GM12878 (cell line): Measurements from ENCODE around the gene STK26. TPM values are rescaled to one million over a fixed set of nuclear protein-coding genes. Genes with fewer than 3 reads are reported as not detected.

Experiments used
- ATAC-seq: fragments of 200-7000 bp; cut with Tn5 transposase; 3 replicates; pipeline ENCODE4 v1.9.1; 2020; ENCODE audit warnings: mild to moderate bottlenecking, moderate library complexity
- BruUV-seq: library from RNA; stranded (reverse); fragments of 400-500 nt; replicated peaks from 2 replicates; lab custom pipeline; 2021; lab: Mats Ljungman, UMichigan
- CTCF ChIA-PET: fragments of 300-600 bp; sonication (Branson Sonifier 250); formaldehyde crosslinking; extraction: SDS; loops from one replicate; lab custom pipeline; 2021; ENCODE audit warnings: inconsistent platforms; lab: Yijun Ruan, JAX
- POLR2A ChIA-PET: fragments of 350-600 bp; formaldehyde crosslinking; extraction: SDS; loops from one replicate; lab custom pipeline; 2021; ENCODE audit warnings: inconsistent platforms; lab: Charles Lee
- RAD21 ChIA-PET: fragments of 300-600 bp; sonication (Branson Sonifier 250); formaldehyde crosslinking; loops from one replicate; lab custom pipeline; 2023; ENCODE audit warnings: antibody characterized with exemption; ENCODE audit not compliant: unreplicated experiment; lab: Charles Lee
- SMC1A ChIA-PET: fragments of 300-600 bp; sonication (Branson Sonifier 250); formaldehyde crosslinking; loops from one replicate; lab custom pipeline; 2023; ENCODE audit not compliant: unreplicated experiment, uncharacterized antibody; lab: Charles Lee
- DNase-seq: peaks from one replicate; pipeline ENCODE4 v3.0.0-alpha.2; 2011; ENCODE audit warnings: low read depth, low spot score
- FAIRE-seq: peaks from 3 replicates; lab custom pipeline; 2011; peaks lifted over from hg19 to GRCh38; lab: Jason Lieb, UNC
- H2AFZ ChIP-seq: 2 replicates; pipeline ENCODE4 v1.6.0; 2011; ENCODE audit warnings: low read depth, low read length, control low read depth; ENCODE audit not compliant: control insufficient read depth
- H3K27ac ChIP-seq: 2 replicates; pipeline ENCODE4 v1.5.1; 2011; ENCODE audit warnings: control low read depth; ENCODE audit not compliant: control insufficient read depth, insufficient read depth
- H3K27me3 ChIP-seq, 2 experiments: replicated peaks in 1 of 2; 2 replicates each; pipeline versions ENCODE4 v1.6.0 to v1.6.1; 2011; ENCODE audit warnings: low read length in 1 of 2; ENCODE audit not compliant: control insufficient read depth in 2 of 2, insufficient read depth in 2 of 2
- H3K36me3 ChIP-seq, 2 experiments: 2 replicates each; pipeline ENCODE4 v1.5.1; 2011; ENCODE audit warnings: low read length in 1 of 2; ENCODE audit not compliant: control insufficient read depth in 2 of 2, insufficient read depth in 2 of 2
- H3K4me1 ChIP-seq: 2 replicates; pipeline ENCODE4 v1.6.1; 2011; ENCODE audit warnings: mild to moderate bottlenecking, low read length, moderate library complexity, mixed read lengths; ENCODE audit not compliant: control insufficient read depth, insufficient read depth
- H3K4me2 ChIP-seq: 2 replicates; pipeline ENCODE4 v1.6.0; 2011; ENCODE audit warnings: control low read depth; ENCODE audit not compliant: control insufficient read depth, insufficient read depth
- H3K4me3 ChIP-seq: fragments of 200-600 bp; sonication (generic); 2 replicates; pipeline ENCODE4 v1.5.1; 2016
- H3K79me2 ChIP-seq: 2 replicates; pipeline ENCODE4 v1.6.0; 2011; ENCODE audit warnings: low read length; ENCODE audit not compliant: control insufficient read depth, insufficient read depth
- H3K9ac ChIP-seq: 2 replicates; pipeline ENCODE4 v1.8.0; 2011; ENCODE audit warnings: low read length, control low read depth, mixed read lengths; ENCODE audit not compliant: control insufficient read depth, insufficient read depth
- H3K9me3 ChIP-seq: replicated peaks from 3 replicates; pipeline ENCODE4 v1.5.1; 2011; ENCODE audit warnings: mild to moderate bottlenecking, low read length; ENCODE audit not compliant: control insufficient read depth, insufficient read depth
- H4K20me1 ChIP-seq: 2 replicates; pipeline ENCODE4 v1.6.0; 2011; ENCODE audit not compliant: control insufficient read depth, insufficient read depth
- ATF7 ChIP-seq: fragments of 450-650 bp; IDR thresholded peaks from 2 replicates; pipeline ENCODE4 v1.6.1; 2016; ENCODE audit warnings: low read depth, mild to moderate bottlenecking
- BMI1 ChIP-seq: fragments of 450-650 bp; IDR thresholded peaks from 2 replicates; pipeline ENCODE4 v1.6.1; 2016; ENCODE audit warnings: mild to moderate bottlenecking, moderate library complexity, borderline replicate concordance
- DPF2 ChIP-seq: fragments of 450-650 bp; IDR thresholded peaks from 2 replicates; pipeline ENCODE4 v1.6.1; 2017; ENCODE audit warnings: mild to moderate bottlenecking
- JUNB ChIP-seq: IDR thresholded peaks from 2 replicates; pipeline ENCODE4 v1.6.1; 2016; ENCODE audit warnings: antibody characterized with exemption, mild to moderate bottlenecking
- LARP7 ChIP-seq: fragments of 450-650 bp; IDR thresholded peaks from 2 replicates; pipeline ENCODE4 v1.6.1; 2017; ENCODE audit warnings: mild to moderate bottlenecking
- POLR2AphosphoS5 ChIP-seq: IDR thresholded peaks from 2 replicates; pipeline ENCODE4 v1.6.1; 2011; ENCODE audit warnings: mild to moderate bottlenecking, low read length, inconsistent platforms
- RAD51 ChIP-seq: fragments of 450-650 bp; IDR thresholded peaks from 2 replicates; pipeline ENCODE4 v1.6.1; 2016; ENCODE audit warnings: moderate library complexity, mild to moderate bottlenecking, inconsistent platforms
- RUNX3 ChIP-seq: IDR thresholded peaks from 2 replicates; pipeline ENCODE4 v1.6.1; 2012; ENCODE audit warnings: low read length, inconsistent platforms
- SMC3 ChIP-seq: IDR thresholded peaks from 2 replicates; pipeline ENCODE4 v1.6.1; 2011; ENCODE audit warnings: low read length, improper control_type of control experiment, borderline replicate concordance
- SREBF1 ChIP-seq: IDR thresholded peaks from 2 replicates; pipeline ENCODE4 v1.6.1; 2012; ENCODE audit warnings: mild to moderate bottlenecking, low read length
- YBX1 ChIP-seq: fragments of 450-650 bp; IDR thresholded peaks from 2 replicates; pipeline ENCODE4 v1.6.1; 2016; ENCODE audit warnings: antibody characterized with exemption
- ZNF274 ChIP-seq: IDR thresholded peaks from one replicate; pipeline ENCODE4 v1.8.0; 2011; ENCODE audit not compliant: insufficient read length, insufficient read depth
- ZNF592 ChIP-seq: fragments of 450-650 bp; IDR thresholded peaks from 2 replicates; pipeline ENCODE4 v1.6.1; 2017; ENCODE audit warnings: mild to moderate bottlenecking, moderate library complexity
- ZNF622 ChIP-seq: fragments of 450-650 bp; IDR thresholded peaks from 2 replicates; pipeline ENCODE4 v1.6.1; 2017; ENCODE audit warnings: mild to moderate bottlenecking, inconsistent platforms
- WGBS: methylation state at CpG from one replicate; pipeline ENCODE4 v1.1.6; 2016; ENCODE audit warnings: low lambda C conversion rate; ENCODE audit not compliant: insufficient replicate concordance, insufficient coverage; ENCODE audit errors: missing lambda C conversion rate; 5-methylcytosine and 5-hydroxymethylcytosine counted together
- in situ Hi-C: fragments of 300-500 bp; cut with MboI; formaldehyde crosslinking; loops from 9 replicates; pipeline ENCODE4 v1.14.3; 2018; ENCODE audit warnings: mixed read lengths
- intact Hi-C: fragments of 100-400 bp; cut with micrococcal nuclease; formaldehyde crosslinking; loops from one replicate; pipeline ENCODE4 v1.14.2; 2022; ENCODE audit not compliant: unreplicated experiment
- polyA plus RNA-seq, 11 experiments: library from polyadenylated mRNA; depleted of rRNA in 4 of 11; unstranded in 6 of 11; stranded (reverse) in 5 of 11; fragments of >200 nt; fragmentation: Nextera tagmentation in 4 of 11; fragmentation: Illumina TruSeq in 1 of 11; extraction: Ambion mirVana in 4 of 11; extraction: Trizol in 1 of 11; gene quantifications; 1 replicate in 1 of 11; 2 replicates in 10 of 11; pipeline versions ENCODE4 v1.2.1 to v1.2.3, GENCODE V29; 2011 to 2016; ENCODE audit warnings: inconsistent platforms in 2 of 11, missing spikeins in 2 of 11, low read depth in 1 of 11
- total RNA-seq, 4 experiments: library from RNA; depleted of rRNA in 3 of 4; stranded (reverse); fragments of >200 nt in 3 of 4; fragmentation: Illumina TruSeq in 1 of 4; extraction: Trizol in 1 of 4; gene quantifications; 2 replicates each; pipeline versions ENCODE4 v1.2.1 to v1.2.3, GENCODE V29; 2013 to 2021

Gene STK26
- total and polyA plus RNA-seq, 10 of the 15 experiments (the other 5 are each of a cell fraction or from before 2014, with no cell fraction given) = 30.4 to 78.6 (median 58.8) TPM

DNA sequence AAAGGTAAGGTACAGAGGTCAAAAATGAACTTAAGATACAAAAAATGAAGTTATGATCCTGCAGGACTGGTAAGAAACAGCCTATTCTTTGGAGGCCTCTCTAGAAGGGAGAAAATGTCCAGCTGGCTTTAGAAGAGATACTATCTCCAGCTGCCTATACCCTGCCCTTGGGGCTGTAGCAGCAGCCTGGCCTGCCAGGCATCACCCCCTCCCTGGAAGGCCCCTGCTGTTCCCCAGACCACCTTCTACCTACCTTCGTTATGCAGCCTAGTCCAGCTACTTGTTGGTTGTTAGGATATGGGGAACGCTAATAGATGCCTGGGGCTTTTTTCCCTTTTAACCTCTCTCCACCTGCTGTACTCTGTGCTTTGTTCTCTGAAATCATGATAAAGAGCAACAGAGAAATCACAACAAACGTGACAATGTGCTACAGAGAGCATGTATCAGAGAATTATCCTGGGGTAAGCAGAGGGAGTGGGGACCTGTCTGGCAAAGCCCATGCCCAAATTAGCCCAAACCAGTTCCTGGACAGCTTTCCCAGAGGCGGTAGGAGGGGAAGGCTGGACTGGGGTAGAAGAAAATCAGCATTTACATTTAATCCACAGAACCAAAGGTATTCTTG, 70.2 kb downstream of the STK26 start:
- ChIA-PET CTCF (interaction anchor here (0.7 to 5.5 kb wide), 11 partner anchors 18 to 538 kb away, joined by 3 to 102 read pairs (median 7); partner anchors contain the start of gene RAP2C), SMC1A (interaction anchor here (0.9 to 4.9 kb wide), 8 partner anchors 10 to 729 kb away, joined by 3 to 84 read pairs (median 4); partner anchors contain the start of gene RAP2C), RAD21 (interaction anchor here (0.8 to 4.2 kb wide), 5 partner anchors 52 to 252 kb away, joined by 3 to 69 read pairs (median 10); partner anchors contain the start of gene RAP2C), POLR2A (interaction anchor here (0.6 to 1.9 kb wide), 2 partner anchors 126 to 224 kb away, joined by 3 to 7 read pairs; partner anchors contain the start of gene RAP2C)
- intact Hi-C loops = no loop called here
- WGBS = 29% methylated on average over 4 of the region's 4 CpGs
- Histone ChIP-seq H3K27ac (no peak overlapping the region), H3K9me3 (no peaks in the 10 kb centered on the region), H3K4me2 (no peak overlapping the region), H3K36me3 (no peaks in the 10 kb centered on the region), H3K9ac (no peak overlapping the region), H3K79me2 (no peaks in the 10 kb centered on the region), H3K4me1 (no peaks in the 10 kb centered on the region), H3K4me3 (no peak overlapping the region), H3K27me3 (no peaks in the 10 kb centered on the region), H2AFZ (no peak overlapping the region), H4K20me1 (no peaks in the 10 kb centered on the region)
- ATAC-seq (no peak), FAIRE-seq (no peak), DNase-seq (no peak)
- in situ Hi-C loops = no loop called here
- no TSS peak for BruUV-seq
- TF ChIP-seq ZNF274 = no peak
- no peak for TF ChIP-seq LARP7
- TF ChIP-seq BMI1 = no peak
- TF ChIP-seq ATF7 = no peak
- no peak for TF ChIP-seq DPF2
- TF ChIP-seq SMC3 = no peak
- TF ChIP-seq YBX1 = no peak
- TF ChIP-seq POLR2AphosphoS5 = no peak
- TF ChIP-seq ZNF622 = no peak
- no peak for TF ChIP-seq SREBF1
- no peak for TF ChIP-seq ZNF592
- TF ChIP-seq RAD51 = no peak
- TF ChIP-seq RUNX3 = no peak
- TF ChIP-seq JUNB = no peak
